Measurements from ENCODE around the gene NHEJ1.

Gene NHEJ1

GRCh38 chr2:219169930-219170654 is 9.5 kb upstream of the NHEJ1 start, which contains the start of gene SLC23A3:
Gene SLC23A3, minus strand, starts transcription at chr2:219170029. Its CDS starts 45 bp downstream, at chr2:219169984.
- H4K12ac ChIP-seq (ENCODE audit: low read depth, low read length) = no peak within 1 kb of the TSS
- H3K27ac ChIP-seq (ENCODE audit: low read depth, low read length) = no peak within 1 kb of the TSS
- no peak for DNase-seq
- H4K8ac ChIP-seq (ENCODE audit: low read depth, low read length) = no peak within 1 kb of the TSS
- no peak within 1 kb of the TSS for H3K23ac ChIP-seq (ENCODE audit: low read length)
- no peak within 1 kb of the TSS for H3K14ac ChIP-seq (ENCODE audit: low read length)
- peaks cover 0 to 3% of the 10 kb centered on the region in 2 experiments for H3K4me1 ChIP-seq (ENCODE audit: control insufficient read depth in 1 of 2, insufficient read depth in 2 of 2, low read length in 2 of 2)
- no peaks in the 10 kb centered on the region for H3K27me3 ChIP-seq (ENCODE audit: insufficient read depth, low read length)
- no peak within 1 kb of the TSS for H3K4me2 ChIP-seq (ENCODE audit: low read length)
- no peak within 1 kb of the TSS for H2BK5ac ChIP-seq (ENCODE audit: low read depth, low read length, poor library complexity)
- no peak within 1 kb of the TSS for H2BK120ac ChIP-seq (ENCODE audit: insufficient read depth, low read length, poor library complexity)
- peaks cover 3% of the 10 kb centered on the region for H3K79me1 ChIP-seq (ENCODE audit: low read length)
- no peak within 1 kb of the TSS for H2BK12ac ChIP-seq (ENCODE audit: low read length)
- H3K9me3 ChIP-seq (ENCODE audit: insufficient read depth, low read depth, low read length) = no peaks in the 10 kb centered on the region
- H4K91ac ChIP-seq (ENCODE audit: low read depth, low read length) = no peak within 1 kb of the TSS
- no CpG with 5 or more reads among the region's 10 CpGs for WGBS (ENCODE audit: extremely low coverage, insufficient coverage, insufficient read length)
- H2AK5ac ChIP-seq (ENCODE audit: low read length) = no peak within 1 kb of the TSS
- no peak within 1 kb of the TSS for H3K4ac ChIP-seq (ENCODE audit: low read depth, low read length)
- H2AFZ ChIP-seq (ENCODE audit: insufficient read depth, low read length, poor library complexity) = no peak within 1 kb of the TSS
- H3K79me2 ChIP-seq (ENCODE audit: control insufficient read depth, insufficient read depth, low read length, poor library complexity) = no peaks in the 10 kb centered on the region
- H3K36me3 ChIP-seq (ENCODE audit: control insufficient read depth in 1 of 2, insufficient read depth in 2 of 2, low read length in 2 of 2) = peaks cover 14 to 18% of the 10 kb centered on the region in 2 experiments
- no peak within 1 kb of the TSS for H3K9ac ChIP-seq (ENCODE audit: low read length)
- H3K4me3 ChIP-seq (ENCODE audit: low read depth, low read length) = no peak within 1 kb of the TSS
- H3K18ac ChIP-seq (ENCODE audit: low read length) = no peak within 1 kb of the TSS

- no peak overlapping the region for H3K4ac ChIP-seq (ENCODE audit: low read depth, low read length)
- H2BK5ac ChIP-seq (ENCODE audit: low read depth, low read length, poor library complexity) = no peak overlapping the region
- no peak overlapping the region for H3K18ac ChIP-seq (ENCODE audit: low read length)
- H3K79me1 ChIP-seq (ENCODE audit: low read length) = peaks cover 3% of the 10 kb centered on the region
- H3K14ac ChIP-seq (ENCODE audit: low read length) = no peak overlapping the region
- H3K23ac ChIP-seq (ENCODE audit: low read length) = no peak overlapping the region
- peaks cover 11 to 13% of the 10 kb centered on the region in 2 experiments for H3K36me3 ChIP-seq (ENCODE audit: control insufficient read depth in 1 of 2, insufficient read depth in 2 of 2, low read length in 2 of 2)
- H3K9ac ChIP-seq (ENCODE audit: low read length) = no peak overlapping the region
- no peak overlapping the region for H3K27ac ChIP-seq (ENCODE audit: low read depth, low read length)
- H3K4me1 ChIP-seq (ENCODE audit: control insufficient read depth in 1 of 2, insufficient read depth in 2 of 2, low read length in 2 of 2) = peaks cover 0 to 3% of the 10 kb centered on the region in 2 experiments
- H4K12ac ChIP-seq (ENCODE audit: low read depth, low read length) = no peak overlapping the region
- H2AK5ac ChIP-seq (ENCODE audit: low read length) = no peak overlapping the region
- H4K8ac ChIP-seq (ENCODE audit: low read depth, low read length) = no peak overlapping the region
- no peak overlapping the region for H2AFZ ChIP-seq (ENCODE audit: insufficient read depth, low read length, poor library complexity)
- H3K4me3 ChIP-seq (ENCODE audit: low read depth, low read length) = no peak overlapping the region
- H3K79me2 ChIP-seq (ENCODE audit: control insufficient read depth, insufficient read depth, low read length, poor library complexity) = no peaks in the 10 kb centered on the region
- no peaks in the 10 kb centered on the region for H3K27me3 ChIP-seq (ENCODE audit: insufficient read depth, low read length)
- no peak for DNase-seq
- H4K91ac ChIP-seq (ENCODE audit: low read depth, low read length) = no peak overlapping the region
- no peak overlapping the region for H3K4me2 ChIP-seq (ENCODE audit: low read length)
- no peak overlapping the region for H2BK12ac ChIP-seq (ENCODE audit: low read length)
- H3K9me3 ChIP-seq (ENCODE audit: insufficient read depth, low read depth, low read length) = no peaks in the 10 kb centered on the region
- H2BK120ac ChIP-seq (ENCODE audit: insufficient read depth, low read length, poor library complexity) = no peak overlapping the region
Observed at GRCh38 chr2:219168932-219169331, 8.3 kb upstream of the NHEJ1 start.

GRCh38 chr2:219168526-219168925 is 7.9 kb upstream of the NHEJ1 start:
- no peak overlapping the region for H3K4me3 ChIP-seq (ENCODE audit: low read depth, low read length)
- peaks cover 11 to 13% of the 10 kb centered on the region in 2 experiments for H3K36me3 ChIP-seq (ENCODE audit: control insufficient read depth in 1 of 2, insufficient read depth in 2 of 2, low read length in 2 of 2)
- peaks cover 0 to 3% of the 10 kb centered on the region in 2 experiments for H3K4me1 ChIP-seq (ENCODE audit: control insufficient read depth in 1 of 2, insufficient read depth in 2 of 2, low read length in 2 of 2)
- no peak overlapping the region for H3K9ac ChIP-seq (ENCODE audit: low read length)
- H2AK5ac ChIP-seq (ENCODE audit: low read length) = no peak overlapping the region
- no peaks in the 10 kb centered on the region for H3K79me2 ChIP-seq (ENCODE audit: control insufficient read depth, insufficient read depth, low read length, poor library complexity)
- H3K23ac ChIP-seq (ENCODE audit: low read length) = no peak overlapping the region
- H3K14ac ChIP-seq (ENCODE audit: low read length) = no peak overlapping the region
- no peak overlapping the region for H4K91ac ChIP-seq (ENCODE audit: low read depth, low read length)
- H3K18ac ChIP-seq (ENCODE audit: low read length) = no peak overlapping the region
- no peak overlapping the region for H2BK120ac ChIP-seq (ENCODE audit: insufficient read depth, low read length, poor library complexity)
- H2BK12ac ChIP-seq (ENCODE audit: low read length) = no peak overlapping the region
- H3K27ac ChIP-seq (ENCODE audit: low read depth, low read length) = no peak overlapping the region
- H3K27me3 ChIP-seq (ENCODE audit: insufficient read depth, low read length) = no peaks in the 10 kb centered on the region
- no peak overlapping the region for H2AFZ ChIP-seq (ENCODE audit: insufficient read depth, low read length, poor library complexity)
- H4K8ac ChIP-seq (ENCODE audit: low read depth, low read length) = no peak overlapping the region
- no CpG with 5 or more reads among the region's 6 CpGs for WGBS (ENCODE audit: extremely low coverage, insufficient coverage, insufficient read length)
- no peak overlapping the region for H3K4me2 ChIP-seq (ENCODE audit: low read length)
- peaks cover 3% of the 10 kb centered on the region for H3K79me1 ChIP-seq (ENCODE audit: low read length)
- DNase-seq = no peak
- no peaks in the 10 kb centered on the region for H3K9me3 ChIP-seq (ENCODE audit: insufficient read depth, low read depth, low read length)
- no peak overlapping the region for H2BK5ac ChIP-seq (ENCODE audit: low read depth, low read length, poor library complexity)
- H4K12ac ChIP-seq (ENCODE audit: low read depth, low read length) = no peak overlapping the region
- no peak overlapping the region for H3K4ac ChIP-seq (ENCODE audit: low read depth, low read length)

GRCh38 chr2:219167997-219168396 is 7.4 kb upstream of the NHEJ1 start:
- Histone ChIP-seq H3K9ac (ENCODE audit: low read length) (no peak overlapping the region), H3K9me3 (ENCODE audit: insufficient read depth, low read depth, low read length) (no peaks in the 10 kb centered on the region), H4K8ac (ENCODE audit: low read depth, low read length) (no peak overlapping the region), H4K91ac (ENCODE audit: low read depth, low read length) (no peak overlapping the region), H3K23ac (ENCODE audit: low read length) (no peak overlapping the region), H3K4ac (ENCODE audit: low read depth, low read length) (no peak overlapping the region), H3K27ac (ENCODE audit: low read depth, low read length) (no peak overlapping the region), H2BK5ac (ENCODE audit: low read depth, low read length, poor library complexity) (no peak overlapping the region), H3K4me1 (ENCODE audit: control insufficient read depth in 1 of 2, insufficient read depth in 2 of 2, low read length in 2 of 2) (peaks cover 0 to 3% of the 10 kb centered on the region in 2 experiments), H3K27me3 (ENCODE audit: insufficient read depth, low read length) (no peaks in the 10 kb centered on the region), H2AFZ (ENCODE audit: insufficient read depth, low read length, poor library complexity) (no peak overlapping the region), H3K79me2 (ENCODE audit: control insufficient read depth, insufficient read depth, low read length, poor library complexity) (no peaks in the 10 kb centered on the region), H2BK120ac (ENCODE audit: insufficient read depth, low read length, poor library complexity) (no peak overlapping the region), H3K36me3 (ENCODE audit: control insufficient read depth in 1 of 2, insufficient read depth in 2 of 2, low read length in 2 of 2) (peaks cover 7 to 9% of the 10 kb centered on the region in 2 experiments), H3K4me3 (ENCODE audit: low read depth, low read length) (no peak overlapping the region), H4K12ac (ENCODE audit: low read depth, low read length) (no peak overlapping the region), H2AK5ac (ENCODE audit: low read length) (no peak overlapping the region), H3K18ac (ENCODE audit: low read length) (no peak overlapping the region), H3K79me1 (ENCODE audit: low read length) (peaks cover 3% of the 10 kb centered on the region), H3K4me2 (ENCODE audit: low read length) (no peak overlapping the region), H3K14ac (ENCODE audit: low read length) (no peak overlapping the region), H2BK12ac (ENCODE audit: low read length) (no peak overlapping the region)
- WGBS (ENCODE audit: extremely low coverage, insufficient coverage, insufficient read length) = no CpG with 5 or more reads among the region's 5 CpGs
- no peak for DNase-seq

Measured in trophoblast cell (in vitro differentiated cells and primary cell).